GM12872 (cell line): ENCODE results near the gene OR10H1.

Source experiments
- CTCF ChIP-seq: IDR thresholded peaks from 3 replicates; pipeline ENCODE4 v1.5.1; 2011; ENCODE audit warnings: low read depth, mild to moderate bottlenecking, low read length, moderate library complexity; ENCODE audit not compliant: insufficient read depth

Gene OR10H1

GRCh38 chr19:15846923-15847322 lies 31.5 kb upstream of the OR10H1 start:
- no peak for TF ChIP-seq CTCF

DNA sequence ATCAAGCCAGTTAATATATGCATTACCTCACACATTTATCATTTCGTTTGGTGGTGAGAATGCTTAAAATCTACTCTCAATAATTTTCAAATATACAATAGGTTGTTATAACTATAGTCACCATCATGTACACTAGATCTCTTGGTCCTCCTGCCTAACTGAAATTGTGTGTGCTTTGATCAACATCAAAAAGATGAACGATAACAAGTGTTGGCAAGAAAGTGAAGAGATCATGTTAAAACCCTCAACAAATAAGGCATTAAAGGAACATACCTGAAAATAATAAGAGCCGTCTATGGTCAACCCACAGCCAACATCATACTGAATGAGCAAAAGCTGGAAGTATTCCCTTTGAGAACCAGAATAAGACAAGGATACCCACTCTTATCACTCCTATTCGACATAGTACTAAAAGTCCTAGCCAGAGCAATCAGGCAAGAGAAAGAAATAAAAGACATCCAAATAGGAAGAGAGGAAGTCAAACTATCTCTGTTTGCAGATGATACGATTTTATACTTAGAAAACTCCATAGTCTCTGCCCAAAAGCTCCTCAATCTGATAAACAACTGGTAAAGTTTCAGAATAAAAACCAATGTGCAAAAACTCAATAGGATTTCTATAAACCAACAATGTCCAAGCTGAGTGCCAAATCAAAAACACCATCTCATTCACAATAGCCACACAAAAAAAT lies 27.9 kb upstream of the OR10H1 start:
- TF ChIP-seq CTCF = no peak

- peak; percentile 46; the same call in 2 of the 3 replicates for TF ChIP-seq CTCF
Observed at GRCh38 chr19:15841875-15842569, 26.6 kb upstream of the OR10H1 start.

GRCh38 chr19:15840833-15841232 lies 25.4 kb upstream of the OR10H1 start:
- TF ChIP-seq CTCF = no peak

GRCh38 chr19:15838351-15838750 lies 22.9 kb upstream of the OR10H1 start:
- TF ChIP-seq CTCF = no peak

DNA sequence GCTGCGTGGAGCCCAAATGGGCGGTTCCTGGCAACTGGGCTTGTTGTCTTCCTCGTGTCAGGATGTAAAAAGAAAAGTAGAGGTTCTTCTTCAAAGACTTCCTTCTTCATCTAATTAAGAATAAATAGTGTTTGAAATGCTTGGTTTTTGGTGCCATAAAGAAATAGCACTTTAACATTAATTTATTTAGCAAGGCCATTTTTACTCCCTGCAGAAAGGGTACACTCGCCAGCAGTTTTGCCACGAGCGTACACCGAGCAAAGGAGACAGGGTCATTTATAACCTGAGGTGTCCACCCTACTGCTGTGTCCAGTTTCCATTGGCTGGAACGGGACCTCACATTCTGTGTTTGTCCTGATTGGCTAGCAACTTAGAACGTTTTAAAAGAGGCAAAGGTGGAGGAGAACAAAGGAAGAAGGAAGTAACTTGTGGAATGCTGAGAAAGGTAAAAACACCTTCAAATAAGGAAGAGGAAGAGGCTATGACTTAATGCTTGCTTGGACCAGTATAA lies 21.8 kb upstream of the OR10H1 start:
- no peak for TF ChIP-seq CTCF

DNA sequence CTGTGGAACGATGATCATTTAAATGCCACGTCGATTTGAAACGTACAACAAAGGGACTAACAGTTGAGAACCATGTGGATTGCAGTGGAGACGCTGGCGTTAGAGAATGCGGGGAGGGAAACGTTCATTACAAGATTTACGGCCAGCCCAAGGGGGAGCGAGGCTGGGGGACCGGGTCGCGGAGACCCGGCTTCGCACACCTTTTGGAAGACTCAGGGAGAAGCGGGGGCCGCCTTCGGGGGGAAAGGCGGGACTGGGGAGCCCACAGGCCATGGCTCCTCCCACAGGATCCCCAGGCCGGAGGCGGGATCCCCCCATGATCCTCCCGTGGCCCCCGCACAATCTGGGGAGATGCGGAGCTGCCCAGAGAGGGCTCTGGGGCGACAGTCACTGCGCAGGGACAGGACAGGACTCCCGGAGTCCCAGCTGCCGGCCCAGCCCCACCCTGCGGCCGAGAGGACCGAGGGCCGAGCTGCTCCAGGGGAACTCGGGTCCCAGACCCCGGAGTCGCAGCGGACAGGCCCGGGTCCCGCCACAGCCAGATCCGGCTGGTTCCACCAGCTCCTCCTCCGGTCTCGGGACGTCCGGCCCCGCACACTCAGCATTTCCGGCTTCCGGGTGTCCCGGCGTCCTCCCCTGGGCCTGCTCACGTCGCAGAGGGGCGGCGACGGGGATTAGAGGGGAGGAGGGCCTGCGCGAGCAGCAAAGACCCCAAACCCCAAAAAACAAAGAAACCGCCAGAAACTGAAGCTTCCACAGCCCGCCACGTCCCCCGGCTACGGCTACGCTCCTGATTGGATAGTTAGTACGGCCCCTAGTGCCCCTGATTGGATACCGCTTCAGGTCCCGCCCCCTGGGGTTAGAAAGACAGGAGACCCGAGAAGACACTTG lies 21.1 kb upstream of the OR10H1 start:
- no peak for TF ChIP-seq CTCF
